Testis (tissue), 2 donors: ENCODE data around the gene UNG.
"Not testable (repeated sequence)": the region's sequence is repeated elsewhere in the genome, so short reads cannot be mapped to it uniquely, and the experiment has no call there.

Source experiments
- CTCF ChIP-seq, 3 experiments: fragments of 450-650 bp in 2 of 3; fragments of 200-600 bp in 1 of 3; sonication (generic) in 1 of 3; IDR thresholded peaks; one replicate each; pipeline ENCODE4 v1.5.1; 2016 to 2019; ENCODE audit warnings: antibody characterized with exemption in 3 of 3, mild to moderate bottlenecking in 2 of 3, moderate library complexity in 1 of 3
- POLR2A ChIP-seq: fragments of 450-650 bp; IDR thresholded peaks from one replicate; pipeline ENCODE4 v1.6.1; 2017; ENCODE audit warnings: antibody characterized with exemption, mild to moderate bottlenecking, moderate library complexity

- not testable (repeated sequence) for TF ChIP-seq CTCF (IDR thresholded peaks at IDR 0.05); POLR2A
Observed at GRCh38 chr12:109054124-109054513, 43.3 kb upstream of the UNG start.
